Measurements from ENCODE around the gene CYP26B1. TPM values are rescaled to one million over a fixed set of nuclear protein-coding genes. Genes with fewer than 3 reads are reported as not detected.

The CYP26B1 gene
- total RNA-seq, 2 donors from 2014 or later = 0.91 to 68.2 TPM

GRCh38 chr2:72146347-72147302, 1.0 kb downstream of the CYP26B1 start:
- WGBS = 8% methylated on average over 55 of the region's 58 CpGs
- no peaks in the 10 kb centered on the region for H3K36me3 ChIP-seq
- peak overlapping the region; percentile 12 to 25 for H3K4me3 ChIP-seq
- DNase-seq (ENCODE audit: low spot score) = peak; percentile 4
- H3K4me1 ChIP-seq (replicated peaks) = peaks cover 27% of the 10 kb centered on the region
- no peak overlapping the region for H3K27ac ChIP-seq
- peaks cover 27% of the 10 kb centered on the region for H3K27me3 ChIP-seq (replicated peaks; ENCODE audit: insufficient read depth)
- no peaks in the 10 kb centered on the region for H3K9me3 ChIP-seq
- TF ChIP-seq POLR2A (IDR thresholded peaks at IDR 0.05) = no peak
- intact Hi-C loops (cut with DNase I) = loop anchor here (5.0 kb wide), 1 partner anchor 214 kb away; no protein-coding TSS in a partner anchor

GRCh38 chr2:72145658-72146329, 1.9 kb downstream of the CYP26B1 start:
- 4% methylated on average over 33 of the region's 33 CpGs for WGBS
- H3K9me3 ChIP-seq = no peaks in the 10 kb centered on the region
- no peak for TF ChIP-seq POLR2AphosphoS5 (IDR thresholded peaks at IDR 0.05)
- TF ChIP-seq CTCF (IDR thresholded peaks at IDR 0.05) = no peak
- no peak for TF ChIP-seq POLR2A (IDR thresholded peaks at IDR 0.05)
- DNase-seq (ENCODE audit: low spot score) = no peak
- no peak overlapping the region for H3K27ac ChIP-seq
- H3K4me1 ChIP-seq (replicated peaks) = peaks cover 27% of the 10 kb centered on the region
- intact Hi-C loops (cut with DNase I) = loop anchor here (5.0 kb wide), 1 partner anchor 213 kb away; no protein-coding TSS in a partner anchor
- peaks cover 27% of the 10 kb centered on the region for H3K27me3 ChIP-seq (replicated peaks; ENCODE audit: insufficient read depth)
- peak overlapping the region; percentile 17 to 31 for H3K4me3 ChIP-seq
- H3K36me3 ChIP-seq = no peaks in the 10 kb centered on the region

GRCh38 chr2:72145289-72145657, 2.4 kb downstream of the CYP26B1 start:
- no peaks in the 10 kb centered on the region for H3K9me3 ChIP-seq
- H3K36me3 ChIP-seq = no peaks in the 10 kb centered on the region
- TF ChIP-seq POLR2A (IDR thresholded peaks at IDR 0.05) = no peak
- no peak for TF ChIP-seq POLR2AphosphoS5 (IDR thresholded peaks at IDR 0.05)
- no peak for TF ChIP-seq CTCF (IDR thresholded peaks at IDR 0.05)
- peaks cover 27% of the 10 kb centered on the region for H3K4me1 ChIP-seq (replicated peaks)
- DNase-seq (ENCODE audit: low spot score) = peak; percentile 4
- 1% methylated on average over 28 of the region's 29 CpGs for WGBS
- H3K4me3 ChIP-seq = peak overlapping the region; percentile 17 to 31
- no peak overlapping the region for H3K27ac ChIP-seq
- peaks cover 27% of the 10 kb centered on the region for H3K27me3 ChIP-seq (replicated peaks; ENCODE audit: insufficient read depth)
- intact Hi-C loops (cut with DNase I) = loop anchor here (5.0 kb wide), 1 partner anchor 213 kb away; no protein-coding TSS in a partner anchor

GRCh38 chr2:72144632-72145288, 2.9 kb downstream of the CYP26B1 start:
- H3K36me3 ChIP-seq = no peaks in the 10 kb centered on the region
- peak; percentile 4 for DNase-seq (ENCODE audit: low spot score)
- peaks cover 27% of the 10 kb centered on the region for H3K4me1 ChIP-seq (replicated peaks)
- no peaks in the 10 kb centered on the region for H3K9me3 ChIP-seq
- WGBS = 0% methylated on average over 22 of the region's 63 CpGs
- H3K4me3 ChIP-seq = peak overlapping the region; percentile 17 to 31
- peaks cover 27% of the 10 kb centered on the region for H3K27me3 ChIP-seq (replicated peaks; ENCODE audit: insufficient read depth)
- intact Hi-C loops (cut with DNase I) = loop anchor here (5.0 kb wide), 2 partner anchors 212 to 342 kb away; no protein-coding TSS in a partner anchor
- TF ChIP-seq CTCF (IDR thresholded peaks at IDR 0.05) = no peak
- TF ChIP-seq POLR2A (IDR thresholded peaks at IDR 0.05) = no peak
- no peak for TF ChIP-seq POLR2AphosphoS5 (IDR thresholded peaks at IDR 0.05)
- H3K27ac ChIP-seq = no peak overlapping the region

- H3K4me1 ChIP-seq (replicated peaks) = peaks cover 26% of the 10 kb centered on the region
- intact Hi-C loops (cut with DNase I) = loop anchor here (5.0 kb wide), 1 partner anchor 342 kb away; no protein-coding TSS in a partner anchor
- no peak for DNase-seq (ENCODE audit: low spot score)
- H3K9me3 ChIP-seq = no peaks in the 10 kb centered on the region
- peaks cover 27% of the 10 kb centered on the region for H3K27me3 ChIP-seq (replicated peaks; ENCODE audit: insufficient read depth)
- no peak for TF ChIP-seq CTCF (IDR thresholded peaks at IDR 0.05)
- TF ChIP-seq POLR2A (IDR thresholded peaks at IDR 0.05) = no peak
- no peak overlapping the region for H3K27ac ChIP-seq
- WGBS = 17% methylated on average over 18 of the region's 23 CpGs
- H3K4me3 ChIP-seq = peak overlapping the region in 1 of 2 donors; percentile 31
- H3K36me3 ChIP-seq = no peaks in the 10 kb centered on the region
Measured at GRCh38 chr2:72144274-72144631, 3.4 kb downstream of the CYP26B1 start.

Measured in prostate gland (tissue), 2 donors.